ENCODE measurements around the gene L2HGDH. TPM values are rescaled to one million over a fixed set of nuclear protein-coding genes. Genes with fewer than 3 reads are reported as not detected.

Gene L2HGDH
- polyA plus RNA-seq, 1 donor (not counting 4 experiments of a cell fraction or from before 2014, with no cell fraction given), result 7.9 TPM

DNA sequence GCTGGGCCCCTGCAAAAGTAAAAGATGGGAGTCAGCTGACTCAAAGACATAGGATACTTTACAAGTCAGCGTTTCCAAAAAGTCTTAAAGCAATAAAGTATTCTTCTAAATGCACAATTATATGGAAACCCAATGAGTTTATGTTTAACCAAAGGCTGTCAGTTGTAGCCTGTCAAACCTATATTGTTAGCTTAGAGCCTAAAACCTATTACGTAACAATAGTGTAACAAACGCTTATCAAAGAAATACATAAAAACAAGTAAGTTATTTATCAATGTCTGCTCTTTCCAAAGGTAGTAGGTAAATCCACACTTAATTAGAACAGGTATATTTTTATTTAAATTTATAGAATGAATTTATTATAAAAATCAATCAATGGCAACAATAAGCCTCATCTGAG is 64.8 kb downstream of the L2HGDH start:
- peaks cover 2 to 6% of the 10 kb centered on the region in 2 experiments for H3K36me3 ChIP-seq (ENCODE audit: control insufficient read depth in 2 of 2, extremely low read depth in 1 of 2, insufficient read depth in 2 of 2, low read length in 2 of 2)
- H3K4me2 ChIP-seq (ENCODE audit: control insufficient read depth, extremely low read depth, insufficient read depth, low read depth, low read length), result no peak overlapping the region
- no peaks in the 10 kb centered on the region for H4K20me1 ChIP-seq (ENCODE audit: control insufficient read depth, extremely low read depth, insufficient read depth, low read length)
- H3K4me3 ChIP-seq (ENCODE audit: control insufficient read depth in 2 of 3, extremely low read depth in 1 of 3, insufficient read depth in 2 of 3, low read depth in 1 of 3, low read length in 3 of 3), result no peak overlapping the region
- no peaks in the 10 kb centered on the region for H3K9me1 ChIP-seq (ENCODE audit: control insufficient read depth, extremely low read depth, insufficient read depth, low read length)
- H3K4me1 ChIP-seq (ENCODE audit: control insufficient read depth, extremely low read depth, insufficient read depth, low read length), result no peaks in the 10 kb centered on the region
- no peak overlapping the region for H3K9ac ChIP-seq (ENCODE audit: control insufficient read depth, extremely low read depth, insufficient read depth, low read length)
- no peaks in the 10 kb centered on the region for H3K79me2 ChIP-seq (ENCODE audit: control insufficient read depth, insufficient read depth, low read length)
- no peak overlapping the region for H2AFZ ChIP-seq (ENCODE audit: control insufficient read depth, low read length)
- no peak for FAIRE-seq
- dilution Hi-C loops (cut with MboI; ENCODE audit: extremely low pct_ligation_motif_present, low sequenced_read_pairs), result no loop called here
- DNase-seq (ENCODE audit: low read depth, low spot score), result no peak
- no peak for TF ChIP-seq EZH2 (IDR thresholded peaks at IDR 0.05; ENCODE audit: low read length)
- TF ChIP-seq, protein P1, sequence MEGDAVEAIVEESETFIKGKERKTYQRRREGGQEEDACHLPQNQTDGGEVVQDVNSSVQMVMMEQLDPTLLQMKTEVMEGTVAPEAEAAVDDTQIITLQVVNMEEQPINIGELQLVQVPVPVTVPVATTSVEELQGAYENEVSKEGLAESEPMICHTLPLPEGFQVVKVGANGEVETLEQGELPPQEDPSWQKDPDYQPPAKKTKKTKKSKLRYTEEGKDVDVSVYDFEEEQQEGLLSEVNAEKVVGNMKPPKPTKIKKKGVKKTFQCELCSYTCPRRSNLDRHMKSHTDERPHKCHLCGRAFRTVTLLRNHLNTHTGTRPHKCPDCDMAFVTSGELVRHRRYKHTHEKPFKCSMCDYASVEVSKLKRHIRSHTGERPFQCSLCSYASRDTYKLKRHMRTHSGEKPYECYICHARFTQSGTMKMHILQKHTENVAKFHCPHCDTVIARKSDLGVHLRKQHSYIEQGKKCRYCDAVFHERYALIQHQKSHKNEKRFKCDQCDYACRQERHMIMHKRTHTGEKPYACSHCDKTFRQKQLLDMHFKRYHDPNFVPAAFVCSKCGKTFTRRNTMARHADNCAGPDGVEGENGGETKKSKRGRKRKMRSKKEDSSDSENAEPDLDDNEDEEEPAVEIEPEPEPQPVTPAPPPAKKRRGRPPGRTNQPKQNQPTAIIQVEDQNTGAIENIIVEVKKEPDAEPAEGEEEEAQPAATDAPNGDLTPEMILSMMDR (optimal IDR thresholded peaks at IDR 0.05 in 1 of 3, IDR thresholded peaks at IDR 0.05 in 1 of 3, conservative IDR thresholded peaks at IDR 0.05 in 1 of 3; ENCODE audit: extremely low read depth in 1 of 3, insufficient read depth in 2 of 3, low read length in 3 of 3), result no peak
- H3K27ac ChIP-seq (ENCODE audit: control insufficient read depth, insufficient read depth, low read length), result no peak overlapping the region
- H3K27me3 ChIP-seq (ENCODE audit: control insufficient read depth, extremely low read depth, insufficient read depth, low read length), result no peaks in the 10 kb centered on the region
- no peaks in the 10 kb centered on the region for H3K9me3 ChIP-seq (ENCODE audit: control insufficient read depth, low read depth, low read length)

DNA sequence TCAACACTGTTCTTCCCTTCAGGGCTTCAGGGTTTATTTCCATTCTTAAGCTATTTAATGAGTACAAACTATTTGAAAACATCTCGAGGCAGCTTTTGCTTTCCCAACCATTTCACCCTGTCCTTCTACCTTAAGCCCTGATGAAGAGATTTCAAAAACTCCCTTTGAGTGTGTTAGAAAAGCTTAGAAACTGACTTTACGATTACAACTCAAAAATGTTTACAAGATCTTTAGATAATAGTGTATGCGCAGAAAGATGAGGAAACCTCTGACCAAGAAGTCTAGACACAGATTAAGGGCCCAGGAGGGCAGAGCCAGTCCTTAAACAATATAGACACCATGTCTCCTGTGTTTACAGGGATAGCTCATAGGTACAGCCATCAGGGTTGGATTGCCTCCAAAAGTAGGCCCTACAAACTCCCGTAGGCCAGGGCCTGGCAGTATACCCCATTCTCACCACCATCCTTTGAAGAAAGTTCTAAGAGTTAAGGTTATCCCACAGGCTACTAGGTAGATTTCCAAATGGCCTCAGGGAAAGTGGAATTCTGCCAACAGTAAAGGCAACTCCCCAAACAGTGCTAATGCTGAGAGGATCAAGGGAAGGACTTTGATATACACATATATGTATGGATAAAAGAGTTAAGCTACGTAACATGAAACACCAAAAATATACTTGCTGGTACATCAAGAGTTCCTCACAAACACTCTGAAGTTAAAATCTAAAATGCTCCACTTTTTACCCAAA is 69.3 kb downstream of the L2HGDH start:
- Histone ChIP-seq H3K9me3 (ENCODE audit: control insufficient read depth, low read depth, low read length) (no peaks in the 10 kb centered on the region), H3K79me2 (ENCODE audit: control insufficient read depth, insufficient read depth, low read length) (no peaks in the 10 kb centered on the region), H3K4me3 (ENCODE audit: control insufficient read depth in 2 of 3, extremely low read depth in 1 of 3, insufficient read depth in 2 of 3, low read depth in 1 of 3, low read length in 3 of 3) (no peak overlapping the region), H3K4me2 (ENCODE audit: control insufficient read depth, extremely low read depth, insufficient read depth, low read depth, low read length) (no peak overlapping the region), H3K27me3 (ENCODE audit: control insufficient read depth, extremely low read depth, insufficient read depth, low read length) (no peaks in the 10 kb centered on the region), H4K20me1 (ENCODE audit: control insufficient read depth, extremely low read depth, insufficient read depth, low read length) (no peaks in the 10 kb centered on the region), H3K9ac (ENCODE audit: control insufficient read depth, extremely low read depth, insufficient read depth, low read length) (no peak overlapping the region), H3K4me1 (ENCODE audit: control insufficient read depth, extremely low read depth, insufficient read depth, low read length) (no peaks in the 10 kb centered on the region), H3K27ac (ENCODE audit: control insufficient read depth, insufficient read depth, low read length) (no peak overlapping the region), H3K9me1 (ENCODE audit: control insufficient read depth, extremely low read depth, insufficient read depth, low read length) (no peaks in the 10 kb centered on the region), H2AFZ (ENCODE audit: control insufficient read depth, low read length) (no peak overlapping the region), H3K36me3 (ENCODE audit: control insufficient read depth in 2 of 2, extremely low read depth in 1 of 2, insufficient read depth in 2 of 2, low read length in 2 of 2) (peaks cover 0 to 6% of the 10 kb centered on the region in 2 experiments)
- dilution Hi-C loops (cut with MboI; ENCODE audit: extremely low pct_ligation_motif_present, low sequenced_read_pairs), result no loop called here
- DNase-seq (ENCODE audit: low read depth, low spot score), result no peak
- no peak for FAIRE-seq
- TF ChIP-seq, protein P1 (optimal IDR thresholded peaks at IDR 0.05 in 1 of 3, IDR thresholded peaks at IDR 0.05 in 1 of 3, conservative IDR thresholded peaks at IDR 0.05 in 1 of 3; ENCODE audit: extremely low read depth in 1 of 3, insufficient read depth in 2 of 3, low read length in 3 of 3), result no peak
- no peak for TF ChIP-seq EZH2 (IDR thresholded peaks at IDR 0.05; ENCODE audit: low read length)

Data from keratinocyte (primary cell).